Measurements from ENCODE around the gene MRRF.
A peak's percentile ranks its signal among the peaks of the same experiment; 100 is the strongest.

The MRRF gene

DNA sequence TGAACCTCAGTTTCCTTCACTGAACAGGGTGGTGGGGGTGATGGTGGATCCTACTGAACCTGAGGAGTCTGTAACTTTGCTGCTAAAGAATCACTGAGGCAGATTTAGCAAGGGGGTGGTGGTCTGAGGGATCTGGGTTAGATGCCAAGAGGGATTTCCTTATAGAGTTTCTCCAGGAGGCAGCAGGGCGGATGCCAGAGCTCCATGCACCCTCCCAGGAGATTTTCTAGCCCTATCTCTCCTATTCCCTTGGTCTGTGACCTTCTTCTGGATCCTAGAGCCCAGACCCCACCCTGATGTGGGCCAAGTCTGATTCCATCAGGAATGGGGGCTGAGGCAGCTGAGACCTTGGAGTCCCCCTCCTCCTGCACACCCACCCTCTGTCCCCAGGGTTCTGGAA lies 112.1 kb downstream of the MRRF start:
- DNase-seq (ENCODE audit: extremely low read depth, low read depth) = no peak
- TF ChIP-seq, protein P1, sequence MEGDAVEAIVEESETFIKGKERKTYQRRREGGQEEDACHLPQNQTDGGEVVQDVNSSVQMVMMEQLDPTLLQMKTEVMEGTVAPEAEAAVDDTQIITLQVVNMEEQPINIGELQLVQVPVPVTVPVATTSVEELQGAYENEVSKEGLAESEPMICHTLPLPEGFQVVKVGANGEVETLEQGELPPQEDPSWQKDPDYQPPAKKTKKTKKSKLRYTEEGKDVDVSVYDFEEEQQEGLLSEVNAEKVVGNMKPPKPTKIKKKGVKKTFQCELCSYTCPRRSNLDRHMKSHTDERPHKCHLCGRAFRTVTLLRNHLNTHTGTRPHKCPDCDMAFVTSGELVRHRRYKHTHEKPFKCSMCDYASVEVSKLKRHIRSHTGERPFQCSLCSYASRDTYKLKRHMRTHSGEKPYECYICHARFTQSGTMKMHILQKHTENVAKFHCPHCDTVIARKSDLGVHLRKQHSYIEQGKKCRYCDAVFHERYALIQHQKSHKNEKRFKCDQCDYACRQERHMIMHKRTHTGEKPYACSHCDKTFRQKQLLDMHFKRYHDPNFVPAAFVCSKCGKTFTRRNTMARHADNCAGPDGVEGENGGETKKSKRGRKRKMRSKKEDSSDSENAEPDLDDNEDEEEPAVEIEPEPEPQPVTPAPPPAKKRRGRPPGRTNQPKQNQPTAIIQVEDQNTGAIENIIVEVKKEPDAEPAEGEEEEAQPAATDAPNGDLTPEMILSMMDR (IDR thresholded peaks at IDR 0.05; ENCODE audit: low read depth, low read length) = no peak

DNA sequence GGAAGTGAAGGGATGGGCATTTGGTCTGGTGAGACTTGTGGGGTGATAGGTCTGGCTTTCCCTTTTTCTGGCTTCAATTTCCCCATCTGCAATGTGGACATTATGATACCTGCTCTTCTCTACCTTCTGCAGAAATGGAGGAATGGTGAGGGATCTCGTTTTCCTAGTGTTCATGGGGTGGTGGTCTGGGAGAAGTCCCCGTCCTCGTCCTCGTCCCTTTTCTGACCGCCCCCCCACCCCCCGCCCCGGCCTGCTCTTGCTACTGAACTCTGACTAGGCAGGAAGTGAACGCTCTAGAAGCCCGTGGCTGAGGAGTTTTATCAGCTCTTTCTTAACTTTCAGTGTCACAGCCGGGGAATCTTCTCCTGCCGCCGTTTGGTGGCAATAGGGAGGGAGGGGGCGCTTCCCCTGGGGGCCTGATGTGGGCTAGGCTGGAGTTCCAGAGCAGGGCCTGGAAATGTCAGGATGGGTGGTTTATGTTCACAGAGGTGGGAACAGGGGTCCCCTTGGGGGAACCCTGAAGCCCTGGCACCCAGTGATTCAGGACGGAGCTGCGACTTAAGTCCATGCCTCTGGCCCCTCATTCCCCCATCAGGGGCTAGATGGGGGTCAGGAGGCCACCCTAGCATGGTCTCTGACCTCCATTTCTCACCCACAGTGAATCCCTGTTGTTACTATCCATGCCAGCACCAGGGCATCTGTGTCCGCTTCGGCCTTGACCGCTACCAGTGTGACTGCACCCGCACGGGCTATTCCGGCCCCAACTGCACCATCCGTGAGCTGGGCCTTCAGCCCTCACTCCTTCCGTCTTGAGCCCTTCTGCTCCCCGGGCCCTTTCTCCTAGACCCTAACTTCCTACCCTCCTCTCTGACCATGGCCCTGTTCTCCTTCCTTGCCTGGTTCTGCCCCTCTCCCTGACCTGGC lies 112.8 kb downstream of the MRRF start:
- TF ChIP-seq, protein P1 (IDR thresholded peaks at IDR 0.05; ENCODE audit: low read depth, low read length) = no peak
- DNase-seq (ENCODE audit: extremely low read depth, low read depth) = no peak

DNA sequence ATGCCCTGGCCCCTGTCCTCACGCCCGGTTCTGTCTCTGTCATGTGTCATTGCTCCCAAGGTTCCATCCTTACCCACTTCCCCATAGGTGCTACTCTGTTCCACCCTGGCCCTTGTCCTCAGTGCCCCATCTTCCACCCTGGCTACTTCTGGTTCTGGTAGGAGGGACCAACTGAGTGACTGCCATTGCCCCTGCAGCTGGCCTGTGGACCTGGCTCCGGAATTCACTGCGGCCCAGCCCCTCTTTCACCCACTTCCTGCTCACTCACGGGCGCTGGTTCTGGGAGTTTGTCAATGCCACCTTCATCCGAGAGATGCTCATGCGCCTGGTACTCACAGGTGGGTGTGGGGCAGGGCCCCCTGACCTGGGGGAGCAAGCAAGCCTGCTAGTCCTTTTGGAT lies 113.6 kb downstream of the MRRF start:
- TF ChIP-seq, protein P1 (IDR thresholded peaks at IDR 0.05; ENCODE audit: low read depth, low read length) = no peak
- DNase-seq (ENCODE audit: extremely low read depth, low read depth) = no peak

DNA sequence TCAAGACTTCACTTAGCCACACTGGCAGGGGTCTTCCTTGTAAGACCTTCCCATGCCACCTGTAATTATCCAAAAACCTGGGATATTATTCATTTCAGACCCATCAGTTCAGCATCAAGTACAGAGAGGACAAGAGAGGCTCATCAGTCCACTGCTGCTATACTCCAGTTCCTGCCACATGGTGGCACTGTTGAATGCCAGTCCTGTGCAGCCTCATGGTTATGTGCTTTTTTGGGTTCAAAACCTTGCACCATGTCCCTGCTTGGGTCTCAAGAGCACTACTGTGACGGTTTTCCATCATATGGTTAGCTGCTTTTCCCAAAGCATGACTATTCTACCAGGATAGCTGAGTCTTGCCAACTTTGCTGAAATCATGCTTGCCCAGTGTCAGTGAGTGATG lies 114.7 kb downstream of the MRRF start:
- DNase-seq (ENCODE audit: extremely low read depth, low read depth) = no peak
- TF ChIP-seq, protein P1 (IDR thresholded peaks at IDR 0.05; ENCODE audit: low read depth, low read length) = peak; percentile 33

DNA sequence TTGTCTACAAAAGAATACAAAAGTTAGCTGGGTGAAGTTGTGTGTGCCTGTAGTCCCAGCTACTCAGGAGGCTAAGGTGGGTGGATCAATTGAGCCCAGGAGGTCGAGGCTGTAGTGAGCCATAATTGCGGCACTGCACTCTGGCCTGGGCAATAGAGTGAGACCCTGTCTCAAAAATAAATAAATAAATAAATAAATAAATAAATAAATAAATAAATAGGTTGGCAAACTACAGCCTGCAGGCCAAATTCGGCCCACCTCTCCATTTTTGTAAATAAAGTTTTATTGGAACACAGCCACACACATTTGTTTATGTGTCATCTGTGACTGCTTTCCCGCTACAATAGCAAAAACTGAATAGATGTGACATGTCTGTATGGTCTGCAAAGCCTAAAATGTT lies 115.6 kb downstream of the MRRF start:
- TF ChIP-seq, protein P1 (IDR thresholded peaks at IDR 0.05; ENCODE audit: low read depth, low read length) = no peak
- no peak for DNase-seq (ENCODE audit: extremely low read depth, low read depth)
